Suprapubic skin (tissue), 4 donors: ENCODE measurements around the gene CAPN8.

Source experiments
- EP300 ChIP-seq: sonication (generic); formaldehyde crosslinking; IDR thresholded peaks from one replicate; pipeline ENCODE4 v1.6.1; 2017; ENCODE audit warnings: antibody characterized with exemption
- POLR2AphosphoS5 ChIP-seq, 3 donors: sonication (generic); formaldehyde crosslinking; IDR thresholded peaks; one replicate each; pipeline ENCODE4 v1.6.1; 2017; ENCODE audit warnings: antibody characterized with exemption in 3 of 3
- TF ChIP-seq, protein P1 (sequence below), 2 donors: fragments of 200-600 bp in 1 of 2; fragments of 450-650 bp in 1 of 2; sonication (generic) in 1 of 2; IDR thresholded peaks; one replicate each; pipeline ENCODE4 v1.5.1; 2016 to 2019; ENCODE audit warnings: antibody characterized with exemption in 2 of 2, mild to moderate bottlenecking in 1 of 2, moderate library complexity in 1 of 2

GRCh38 chr1:223525957-223526356, 139.5 kb downstream of the CAPN8 start:
- TF ChIP-seq, protein P1, sequence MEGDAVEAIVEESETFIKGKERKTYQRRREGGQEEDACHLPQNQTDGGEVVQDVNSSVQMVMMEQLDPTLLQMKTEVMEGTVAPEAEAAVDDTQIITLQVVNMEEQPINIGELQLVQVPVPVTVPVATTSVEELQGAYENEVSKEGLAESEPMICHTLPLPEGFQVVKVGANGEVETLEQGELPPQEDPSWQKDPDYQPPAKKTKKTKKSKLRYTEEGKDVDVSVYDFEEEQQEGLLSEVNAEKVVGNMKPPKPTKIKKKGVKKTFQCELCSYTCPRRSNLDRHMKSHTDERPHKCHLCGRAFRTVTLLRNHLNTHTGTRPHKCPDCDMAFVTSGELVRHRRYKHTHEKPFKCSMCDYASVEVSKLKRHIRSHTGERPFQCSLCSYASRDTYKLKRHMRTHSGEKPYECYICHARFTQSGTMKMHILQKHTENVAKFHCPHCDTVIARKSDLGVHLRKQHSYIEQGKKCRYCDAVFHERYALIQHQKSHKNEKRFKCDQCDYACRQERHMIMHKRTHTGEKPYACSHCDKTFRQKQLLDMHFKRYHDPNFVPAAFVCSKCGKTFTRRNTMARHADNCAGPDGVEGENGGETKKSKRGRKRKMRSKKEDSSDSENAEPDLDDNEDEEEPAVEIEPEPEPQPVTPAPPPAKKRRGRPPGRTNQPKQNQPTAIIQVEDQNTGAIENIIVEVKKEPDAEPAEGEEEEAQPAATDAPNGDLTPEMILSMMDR (IDR thresholded peaks at IDR 0.05), result no peak
- TF ChIP-seq POLR2AphosphoS5 (IDR thresholded peaks at IDR 0.05) (no peak), EP300 (no peak)
